ENCODE data around the gene TMEM53. TPM values are rescaled to one million over a fixed set of nuclear protein-coding genes. Genes with fewer than 3 reads are reported as not detected.

TMEM53 gene
- total RNA-seq, 4 donors from 2014 or later = 5.2 to 23.4 (median 9.9) TPM

- H3K4me3 ChIP-seq (ENCODE audit: low read depth, poor library complexity, severe bottlenecking) = no peak overlapping the region
- no peak for DNase-seq (ENCODE audit: low spot score in 2 of 2)
- no peak for TF ChIP-seq POLR2A (IDR thresholded peaks at IDR 0.05)
- TF ChIP-seq CTCF (IDR thresholded peaks at IDR 0.05) = no peak
- 38 to 61% methylated on average over 6 of the region's 6 CpGs for WGBS, 2 donors
- intact Hi-C loops (cut with DNase I; ENCODE audit: low total_unique reads) = no loop called here
Measured at GRCh38 chr1:44713321-44713781, 39.1 kb upstream of the TMEM53 start.

GRCh38 chr1:44707959-44708831, 33.9 kb upstream of the TMEM53 start:
- TF ChIP-seq CTCF (IDR thresholded peaks at IDR 0.05) = no peak
- TF ChIP-seq POLR2A (IDR thresholded peaks at IDR 0.05) = no peak
- intact Hi-C loops (cut with DNase I; ENCODE audit: low total_unique reads) = no loop called here
- 37 to 43% methylated on average over 15 of the region's 15 CpGs for WGBS, 2 donors
- no peak overlapping the region for H3K4me3 ChIP-seq (ENCODE audit: low read depth, poor library complexity, severe bottlenecking)
- peak in 1 of 2 donors; percentile 51 for DNase-seq (ENCODE audit: low spot score in 2 of 2)

GRCh38 chr1:44707112-44707881, 33.0 kb upstream of the TMEM53 start:
- intact Hi-C loops (cut with DNase I; ENCODE audit: low total_unique reads) = no loop called here
- TF ChIP-seq CTCF (IDR thresholded peaks at IDR 0.05) = no peak
- no peak for TF ChIP-seq POLR2A (IDR thresholded peaks at IDR 0.05)
- no peak for DNase-seq (ENCODE audit: low spot score in 2 of 2)
- 83 to 92% methylated on average over 6 of the region's 6 CpGs for WGBS, 2 donors
- H3K4me3 ChIP-seq (ENCODE audit: low read depth, poor library complexity, severe bottlenecking) = no peak overlapping the region

- DNase-seq (ENCODE audit: low spot score in 2 of 2) = no peak
- WGBS, 2 donors = 71 to 83% methylated on average over 2 of the region's 2 CpGs
- intact Hi-C loops (cut with DNase I; ENCODE audit: low total_unique reads) = no loop called here
- TF ChIP-seq POLR2A (IDR thresholded peaks at IDR 0.05) = no peak
- TF ChIP-seq CTCF (IDR thresholded peaks at IDR 0.05) = no peak
- H3K4me3 ChIP-seq (ENCODE audit: low read depth, poor library complexity, severe bottlenecking) = no peak overlapping the region
Measured at GRCh38 chr1:44705938-44706337, 31.7 kb upstream of the TMEM53 start.

- DNase-seq (ENCODE audit: low spot score in 2 of 2) = no peak
- WGBS, 2 donors = 79 to 80% methylated on average over 6 of the region's 6 CpGs
- H3K4me3 ChIP-seq (ENCODE audit: low read depth, poor library complexity, severe bottlenecking) = no peak overlapping the region
- intact Hi-C loops (cut with DNase I; ENCODE audit: low total_unique reads) = no loop called here
- TF ChIP-seq POLR2A (IDR thresholded peaks at IDR 0.05) (no peak), CTCF (IDR thresholded peaks at IDR 0.05) (no peak)
Measured at GRCh38 chr1:44705470-44705869, 31.2 kb upstream of the TMEM53 start.

All from lower leg skin (tissue), 4 donors.